Neural progenitor cell (in vitro differentiated cells): ENCODE results near the gene TMPRSS11D.

Experiments used
- CTCF ChIP-seq: fragments of 200-600 bp; sonication (generic); IDR thresholded peaks from 2 replicates; pipeline ENCODE4 v1.5.1; 2017; ENCODE audit warnings: antibody characterized with exemption, mild to moderate bottlenecking
- EZH2 ChIP-seq: fragments of 200-600 bp; sonication (generic); IDR thresholded peaks from 2 replicates; pipeline ENCODE4 v1.6.1; 2017; ENCODE audit warnings: antibody characterized with exemption, mild to moderate bottlenecking, moderate library complexity

- TF ChIP-seq CTCF (no peak), EZH2 (no peak)
These were observed 344 bp downstream of the TMPRSS11D start for GRCh38 chr4:67883458-67883857.
